HG02759 (cell line): Measurements from ENCODE around the gene GLI3.

Source experiments
- ATAC-seq: cut with Tn5 transposase; IDR thresholded peaks from one replicate; pipeline ENCODE4 v1.9.1; 2021; ENCODE audit warnings: mild to moderate bottlenecking, moderate library complexity; ENCODE audit not compliant: unreplicated experiment

Gene GLI3

DNA sequence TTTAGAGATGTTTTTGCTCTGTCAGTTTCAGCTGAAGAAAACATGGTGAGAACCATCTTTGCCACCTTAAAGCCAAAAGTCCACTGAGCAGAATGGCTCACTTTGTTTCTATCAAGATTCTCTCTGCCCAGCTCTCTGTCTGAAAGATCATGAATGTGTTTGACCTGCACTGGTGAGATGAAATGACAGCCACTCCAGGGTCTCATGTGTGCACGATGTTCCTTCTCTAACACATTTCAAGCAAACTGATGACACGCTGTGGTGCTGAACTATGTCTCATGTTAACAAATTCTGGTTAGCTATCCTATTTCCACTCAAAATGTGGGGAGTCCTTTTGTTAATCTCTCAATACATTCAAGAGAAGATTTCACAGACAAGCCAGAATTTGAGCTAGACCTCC lies 260.6 kb downstream of the GLI3 start:
- ATAC-seq, result no peak

DNA sequence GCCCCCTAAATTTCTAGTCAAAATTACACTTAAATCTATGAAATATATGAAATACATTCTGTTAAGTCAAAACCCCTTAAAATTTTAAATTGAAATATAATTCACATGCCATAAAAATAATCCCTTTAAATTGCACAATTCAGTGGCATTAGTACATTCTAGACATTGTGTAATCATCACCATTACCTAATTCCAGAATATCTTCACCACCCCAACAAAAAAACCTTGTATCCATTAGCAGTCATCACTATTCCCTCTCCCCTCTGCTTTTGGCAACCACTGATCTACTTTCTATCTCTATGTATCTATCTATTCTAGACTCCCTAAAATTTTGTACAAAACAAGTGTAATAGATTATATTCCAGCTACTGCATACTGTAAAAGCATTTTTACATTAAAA lies 261.2 kb downstream of the GLI3 start:
- ATAC-seq, result no peak

DNA sequence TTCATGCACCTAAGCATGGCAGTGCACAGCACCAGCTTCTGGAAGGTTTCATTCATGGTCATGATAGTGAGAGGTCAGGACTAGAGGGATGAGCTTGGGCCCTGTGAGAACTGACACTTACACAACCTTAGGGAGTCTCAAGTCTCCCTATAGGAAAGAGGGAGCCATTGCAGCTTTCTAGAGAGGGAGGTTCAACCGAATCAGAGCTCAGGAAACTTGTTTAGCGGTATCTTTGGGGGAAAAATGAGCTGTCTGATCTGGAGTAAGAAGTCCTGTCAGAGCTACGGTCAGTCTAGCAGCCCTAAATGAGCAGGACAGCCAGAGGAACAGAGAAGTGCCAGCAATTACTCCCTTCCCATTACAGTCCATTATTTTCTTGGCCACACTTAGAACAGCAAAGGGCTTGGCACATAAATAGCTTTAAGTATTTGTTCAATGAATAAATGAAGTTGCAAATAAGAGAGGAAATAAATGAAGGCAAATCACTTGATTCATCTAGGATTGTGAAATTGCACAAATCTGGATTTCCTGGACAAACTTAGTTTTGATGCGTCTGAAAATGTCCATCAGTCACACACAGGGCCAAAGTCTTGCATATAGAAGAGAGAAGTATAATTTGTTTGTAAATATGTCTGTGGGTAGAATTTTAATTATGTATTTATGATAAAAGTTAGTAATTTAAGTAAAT lies 262.0 kb downstream of the GLI3 start:
- ATAC-seq, result no peak

DNA sequence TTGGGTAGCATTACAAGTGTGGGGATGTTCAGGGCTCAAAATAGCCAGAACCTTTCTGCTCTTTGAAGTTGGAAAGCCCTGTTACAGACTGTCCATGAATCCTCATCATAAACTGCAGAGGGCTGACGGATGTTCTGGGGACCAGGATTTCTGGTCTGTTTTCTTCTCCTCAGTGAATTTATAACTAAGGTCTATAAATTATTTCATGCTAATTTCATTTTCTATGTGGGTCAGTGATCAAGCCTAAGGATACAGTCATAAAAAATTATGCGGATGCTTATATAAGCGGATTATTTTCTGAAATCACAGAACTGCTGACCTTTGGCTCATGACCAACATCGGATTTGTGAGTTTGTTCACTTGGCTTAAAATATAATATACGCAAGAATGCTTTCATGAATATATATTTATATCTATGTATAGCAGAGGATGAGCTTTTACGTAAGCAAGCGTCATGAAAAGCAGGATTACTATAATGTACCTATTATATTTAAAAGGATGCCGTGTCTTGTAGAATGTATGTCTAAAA lies 263.7 kb downstream of the GLI3 start:
- no peak for ATAC-seq

DNA sequence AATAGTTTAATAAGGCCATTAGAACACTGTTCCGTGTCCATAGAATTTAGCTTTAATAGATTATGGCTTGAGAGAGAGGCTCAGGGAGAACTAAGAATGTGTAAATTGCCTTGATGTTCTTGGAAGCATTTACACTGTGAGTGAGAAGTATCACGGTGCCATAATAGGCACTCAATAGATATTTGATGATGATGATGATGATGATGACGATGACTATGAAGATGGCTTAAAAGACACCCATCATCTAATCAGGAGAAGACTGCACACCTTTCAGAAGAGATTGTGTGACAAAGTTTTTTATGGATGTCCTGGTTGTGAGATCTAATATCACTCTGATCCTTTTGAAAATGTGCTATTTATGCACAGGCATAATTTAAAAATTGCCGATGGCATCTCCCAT lies 264.2 kb downstream of the GLI3 start:
- ATAC-seq, result no peak

DNA sequence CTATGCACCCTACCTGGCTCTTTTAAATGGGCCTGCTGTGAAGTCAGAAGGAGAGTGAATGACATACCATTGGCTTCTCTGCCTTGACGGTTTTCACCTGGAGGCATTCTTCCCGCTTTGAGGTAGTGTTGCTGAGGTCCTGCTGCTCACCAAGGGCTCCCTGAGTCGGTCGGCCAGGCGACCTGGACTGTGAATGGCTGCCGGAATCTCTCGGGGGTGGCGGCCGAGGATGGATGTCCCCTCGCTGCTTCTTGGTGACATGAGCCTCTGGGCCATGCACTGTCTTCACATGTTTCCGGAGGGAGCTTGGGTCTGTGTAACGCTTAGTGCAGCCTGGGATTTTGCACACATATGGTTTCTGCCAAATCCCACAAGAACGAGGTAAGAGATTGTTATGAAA lies 264.7 kb downstream of the GLI3 start:
- ATAC-seq, result no peak

DNA sequence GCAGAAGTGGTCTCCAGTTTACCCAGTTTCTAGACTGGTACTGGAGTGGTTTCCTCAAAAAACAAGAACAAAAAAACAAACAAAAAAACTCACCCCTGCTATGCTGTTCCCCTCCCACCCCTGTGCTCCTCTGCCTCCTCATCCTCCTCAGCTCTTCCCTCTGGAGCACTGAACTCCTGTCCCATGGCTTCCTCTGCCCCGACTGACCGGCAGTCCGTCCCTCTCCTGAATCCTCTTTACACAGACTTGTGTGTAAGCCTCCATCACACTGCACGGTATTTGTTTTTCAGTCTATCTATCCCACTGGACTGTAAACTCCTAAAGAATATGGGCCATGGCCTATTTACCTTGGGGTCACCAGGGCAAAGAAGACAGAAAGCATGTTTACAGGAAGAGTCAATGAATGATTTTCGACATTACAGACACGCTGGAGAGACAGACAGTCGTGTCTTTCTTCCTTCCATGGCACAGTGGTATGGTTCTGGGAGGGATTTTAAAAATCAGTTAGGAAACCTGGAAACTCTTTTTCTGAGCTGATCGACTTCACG lies 265.3 kb downstream of the GLI3 start:
- no peak for ATAC-seq

DNA sequence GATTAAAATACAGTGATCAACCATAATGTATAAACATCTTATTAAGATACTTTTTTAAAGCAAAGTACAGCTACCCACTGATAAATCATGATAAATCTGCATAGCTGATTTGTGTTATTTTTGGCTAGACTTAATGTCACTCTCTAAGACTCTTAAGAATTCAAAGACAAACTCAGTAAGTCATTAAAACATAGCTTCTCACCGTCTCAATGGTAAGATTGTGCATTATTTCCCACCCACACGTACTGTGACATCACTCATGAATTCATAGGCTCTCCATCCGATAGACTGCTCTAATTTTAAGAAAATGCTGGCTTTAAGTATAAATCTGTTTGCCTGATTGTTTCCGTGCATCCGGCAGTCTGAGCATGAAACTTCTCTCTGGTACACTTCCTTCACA lies 266.1 kb downstream of the GLI3 start:
- no peak for ATAC-seq

DNA sequence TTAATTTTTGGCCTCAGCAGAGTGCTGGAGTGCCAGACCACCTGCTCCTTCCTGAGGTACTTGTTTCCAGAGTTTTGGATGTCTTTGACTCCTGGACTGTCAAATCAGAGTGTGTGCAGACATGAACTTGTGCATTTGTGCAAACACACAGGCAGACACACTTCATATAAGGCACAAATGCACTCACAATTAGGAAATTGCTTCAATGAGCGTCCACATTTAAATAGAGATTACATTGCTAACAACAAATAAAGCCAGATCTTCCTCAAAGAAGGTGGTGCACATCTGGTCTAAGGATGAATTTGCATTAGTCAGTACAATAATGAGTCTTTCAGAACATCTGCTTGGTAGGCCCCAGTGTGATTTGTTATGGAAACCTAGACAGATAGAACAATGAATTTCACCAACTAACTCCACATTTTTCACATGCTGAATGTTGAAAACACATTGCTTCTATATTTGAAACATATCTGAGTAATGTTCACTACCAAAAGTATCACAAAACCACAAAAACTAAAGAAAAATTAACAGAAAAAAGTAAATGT lies 267.4 kb downstream of the GLI3 start:
- no peak for ATAC-seq

DNA sequence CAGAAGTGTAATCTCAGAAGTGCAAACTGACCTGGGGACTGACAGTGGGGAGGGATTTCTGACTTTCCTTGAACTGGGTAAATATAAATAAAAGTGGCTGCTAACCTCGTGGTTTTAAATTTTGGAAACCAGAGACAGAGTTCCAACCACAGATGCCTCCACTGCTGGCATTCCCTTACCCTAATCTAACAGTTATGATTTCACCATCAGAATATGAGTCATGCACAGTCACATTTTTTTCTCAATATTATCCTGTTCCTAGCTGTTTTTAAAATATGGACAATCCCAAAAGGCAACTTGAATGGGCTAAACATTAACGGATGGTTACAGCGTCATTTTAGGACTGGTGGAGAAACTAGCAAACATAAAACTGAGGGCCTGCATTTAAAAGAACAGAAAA lies 269.9 kb downstream of the GLI3 start:
- ATAC-seq, result no peak

DNA sequence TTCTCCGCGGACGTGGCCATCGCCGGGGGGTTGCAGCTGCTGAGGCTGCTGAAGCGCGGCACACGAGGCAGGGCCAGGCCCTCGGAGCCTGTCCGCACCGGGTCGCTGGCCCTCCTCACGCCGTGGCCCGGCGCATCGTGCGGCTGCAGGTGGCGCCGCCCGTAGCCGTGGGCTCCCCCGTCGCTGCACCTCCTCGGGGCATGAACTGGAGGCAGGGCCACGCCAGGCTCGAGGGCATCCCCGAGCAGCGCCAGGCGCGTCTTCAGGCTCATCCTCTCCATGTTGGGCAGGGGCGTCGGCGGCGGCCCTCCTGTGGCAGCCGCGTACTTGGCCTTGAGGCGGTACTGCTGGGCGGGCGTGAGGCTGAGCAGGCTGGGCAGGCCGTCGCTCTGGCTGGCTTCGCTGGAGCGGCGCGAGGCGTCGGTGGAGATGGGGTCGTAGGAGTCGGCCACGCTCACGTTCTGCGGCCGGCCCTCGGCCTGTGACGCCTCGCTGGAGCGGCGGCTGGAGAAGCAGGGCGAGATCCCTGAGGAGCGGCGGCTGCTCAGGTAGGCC lies 271.0 kb downstream of the GLI3 start:
- no peak for ATAC-seq

DNA sequence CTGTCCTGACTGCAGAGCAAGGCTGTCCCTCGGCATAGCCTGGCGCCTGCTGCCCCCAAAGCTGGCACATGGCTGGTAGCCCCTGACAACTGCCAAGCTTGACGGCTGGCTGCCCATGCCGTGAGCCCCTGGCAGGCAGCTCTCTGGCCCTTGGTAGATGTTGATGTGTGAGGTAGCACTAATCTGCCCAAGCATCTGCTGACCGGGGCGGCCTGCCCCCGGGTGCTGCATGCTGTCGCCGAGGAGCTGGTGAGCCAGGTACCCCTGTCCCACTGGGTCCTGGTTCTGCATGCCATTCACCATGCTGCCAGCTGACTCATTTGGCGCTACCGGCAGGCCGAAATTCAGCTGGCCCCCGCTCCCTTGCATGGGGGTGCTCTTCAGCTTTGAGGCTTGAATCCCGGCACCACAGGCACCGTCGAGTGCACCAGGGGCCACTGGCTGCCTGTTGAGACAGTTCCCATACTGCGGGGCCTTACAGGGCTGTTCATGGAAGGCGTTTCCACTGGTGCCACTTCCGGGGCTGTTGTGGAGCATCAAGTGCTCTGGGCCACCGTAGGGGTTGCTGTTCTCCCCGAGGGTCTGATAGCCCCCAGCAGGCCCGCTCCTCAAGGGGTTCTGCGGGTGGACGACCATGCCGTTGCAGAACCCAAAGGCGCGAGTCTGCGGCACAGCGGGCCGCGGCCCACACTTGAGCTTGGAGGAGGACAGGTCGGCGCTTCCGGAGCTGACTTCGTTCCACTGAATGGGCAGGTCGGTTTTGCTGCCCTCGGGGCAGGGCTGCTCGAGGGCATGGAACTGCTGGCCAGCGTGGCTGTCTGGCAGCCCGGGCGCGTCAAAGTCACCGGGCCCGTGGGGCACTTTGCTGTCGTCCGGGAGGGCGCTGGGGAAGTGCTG lies 271.9 kb downstream of the GLI3 start:
- ATAC-seq, result no peak

DNA sequence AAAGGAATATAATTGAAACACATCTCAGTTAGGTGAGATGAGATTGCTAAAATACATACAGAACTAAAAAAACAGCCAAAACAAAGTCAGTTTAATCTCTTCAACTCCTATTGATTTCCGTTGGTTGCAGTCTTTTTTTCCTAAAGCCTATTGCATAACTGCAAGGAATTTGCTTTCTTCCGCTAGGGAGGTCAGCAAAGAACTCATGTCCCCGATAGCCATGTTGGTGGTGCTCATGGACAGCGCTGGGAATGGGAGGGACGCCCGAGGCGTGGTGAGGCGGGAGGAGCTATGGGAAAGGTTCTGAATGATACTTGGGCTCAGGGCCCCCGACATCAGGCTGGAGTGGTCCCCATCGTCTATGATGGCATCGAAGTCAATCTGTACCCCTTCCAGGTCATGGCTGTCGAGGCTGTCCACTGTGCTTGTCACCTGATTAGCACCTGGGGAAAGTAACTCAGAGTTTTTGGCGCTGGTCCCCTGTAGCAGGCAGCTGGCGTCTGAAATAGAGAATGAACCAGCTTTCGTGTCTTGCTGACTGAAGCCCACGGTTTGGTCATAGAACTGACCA lies 272.7 kb downstream of the GLI3 start:
- no peak for ATAC-seq

DNA sequence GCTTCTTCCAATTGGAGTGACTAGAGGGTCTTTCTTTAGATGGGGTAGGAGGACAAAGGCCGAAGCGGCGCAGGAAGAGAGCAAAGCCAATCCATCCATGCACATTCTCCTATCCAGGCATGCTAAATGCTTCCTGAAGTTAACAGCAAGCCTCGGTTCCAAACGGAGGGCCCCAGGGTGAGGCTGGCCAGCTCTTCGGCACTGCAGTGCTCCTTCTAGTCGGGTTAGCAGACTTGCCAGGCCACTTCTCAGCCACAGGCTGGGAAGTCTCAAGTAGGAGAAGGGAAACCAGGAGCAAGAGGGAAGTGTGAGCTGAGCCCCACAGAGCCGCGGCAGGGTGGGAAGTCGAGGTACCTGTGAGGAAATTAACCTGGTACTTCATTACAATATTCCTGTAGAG lies 280.3 kb downstream of the GLI3 start:
- ATAC-seq, result no peak

DNA sequence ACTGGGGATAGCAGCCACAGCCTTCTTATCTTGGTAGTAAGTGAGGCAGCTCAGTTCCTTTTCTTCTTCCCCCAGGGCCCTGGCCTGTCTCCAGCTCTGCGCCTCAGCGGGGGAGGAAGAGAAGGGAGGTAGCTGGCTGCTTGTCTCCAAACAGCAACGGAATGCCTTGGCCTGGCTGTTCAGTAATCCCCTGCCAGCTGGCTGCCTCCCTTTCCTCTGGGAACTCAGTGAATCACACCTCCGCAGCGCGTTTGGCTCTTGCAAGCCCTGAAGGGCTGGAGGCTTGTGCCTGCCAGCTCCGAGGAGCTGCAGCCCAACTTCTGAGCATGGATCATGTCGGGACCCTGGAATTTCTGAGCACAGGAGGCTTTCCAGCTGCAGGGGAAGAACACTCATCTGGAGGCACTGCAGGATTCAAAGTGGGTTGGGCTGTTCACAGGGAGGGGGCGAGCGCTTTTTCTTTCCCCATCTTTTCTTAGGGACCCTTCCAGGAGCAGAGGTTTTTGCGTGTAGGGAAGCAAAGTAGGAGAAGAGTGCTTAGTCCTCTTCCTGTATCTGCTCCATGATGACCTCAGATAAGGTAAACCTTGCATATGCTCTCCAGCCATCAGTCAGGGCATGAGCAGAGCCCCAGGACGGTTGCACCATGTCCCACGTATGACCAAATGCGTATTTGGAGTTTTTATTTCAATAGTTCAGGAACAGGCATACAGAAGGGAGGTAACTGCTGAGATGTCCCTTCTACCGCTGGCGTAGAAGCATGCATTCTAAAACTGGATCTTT lies 280.9 kb downstream of the GLI3 start:
- no peak for ATAC-seq

DNA sequence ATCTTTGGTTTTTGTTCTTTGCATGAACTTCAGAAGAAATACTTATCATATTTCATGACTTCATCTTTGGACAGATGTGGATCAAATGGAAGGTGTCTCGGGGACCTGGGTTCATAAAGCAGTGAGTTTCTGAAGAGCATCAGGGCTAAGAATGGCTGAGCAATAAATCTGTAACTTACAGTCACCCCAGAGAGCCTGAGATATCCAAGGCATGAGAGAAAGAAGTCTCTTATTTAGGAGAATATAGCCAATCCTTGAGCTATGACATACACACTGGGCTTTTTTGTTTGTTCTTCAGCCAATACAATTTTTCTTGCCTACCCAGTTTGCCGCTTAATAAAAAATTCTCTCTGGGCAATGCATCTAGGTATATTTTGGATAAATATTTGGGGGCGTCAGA lies 281.6 kb downstream of the GLI3 start:
- ATAC-seq, result no peak

DNA sequence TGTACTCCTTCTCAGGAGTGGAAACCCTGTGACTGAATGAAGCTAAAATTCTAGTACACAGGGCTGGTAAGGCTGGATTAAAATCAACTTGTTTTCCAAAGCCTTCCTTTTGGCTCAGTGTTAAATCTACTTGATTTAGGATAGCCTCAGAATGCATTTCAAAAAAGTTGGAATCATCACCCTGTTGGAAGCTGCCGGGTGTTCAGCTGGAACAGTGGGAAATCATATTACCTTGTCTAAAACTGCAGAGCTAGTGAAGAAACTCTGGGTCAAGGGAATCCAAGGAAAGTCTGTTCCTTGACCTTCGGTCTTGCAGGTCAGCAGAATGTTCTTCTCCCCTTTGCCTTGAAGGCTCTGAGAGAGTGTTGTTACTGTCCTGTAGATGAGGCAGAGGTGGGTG lies 282.0 kb downstream of the GLI3 start:
- no peak for ATAC-seq

DNA sequence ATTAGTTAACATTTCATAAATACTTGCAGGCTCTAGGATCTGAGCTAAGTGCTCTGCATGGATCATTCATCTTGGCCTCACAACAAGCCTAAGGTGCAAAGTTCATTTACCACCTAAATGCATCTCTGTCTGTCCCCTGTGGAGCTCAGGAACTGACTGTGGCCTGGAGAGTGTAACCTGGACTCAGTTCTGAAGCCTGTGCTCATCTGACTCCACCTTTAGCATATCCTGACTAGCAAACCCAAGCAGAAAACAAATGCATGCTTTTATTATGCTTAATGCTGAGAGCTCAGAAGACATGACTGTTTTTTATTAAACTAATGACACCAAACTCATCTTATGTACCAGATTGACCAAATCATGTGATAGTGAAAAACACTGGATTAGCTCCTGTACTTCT lies 288.5 kb downstream of the GLI3 start:
- no peak for ATAC-seq

DNA sequence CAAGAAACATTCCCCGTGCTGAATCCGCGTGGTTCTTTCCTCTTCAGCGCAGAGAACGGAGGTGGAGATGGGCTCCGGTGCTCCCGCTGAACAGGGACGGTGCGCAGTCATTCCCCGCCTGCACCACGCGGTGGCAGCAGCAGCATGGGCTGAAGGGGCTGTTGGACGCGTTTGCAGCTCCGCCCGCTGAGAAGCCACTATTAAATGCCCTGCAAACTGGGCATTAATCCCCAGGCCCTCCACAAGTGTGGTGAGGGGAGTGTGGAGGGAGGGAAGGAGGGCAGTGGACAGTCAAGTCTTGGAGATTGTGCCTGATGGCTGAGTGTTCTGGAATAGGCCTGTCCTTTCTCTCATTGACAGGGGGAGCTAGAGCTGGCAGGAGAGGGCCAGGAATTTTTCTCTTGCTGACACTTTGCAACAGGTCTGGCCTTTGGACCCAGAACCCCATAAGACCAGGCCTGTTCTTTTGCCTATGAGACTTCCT lies 293.9 kb downstream of the GLI3 start:
- peak; percentile 92 for ATAC-seq

DNA sequence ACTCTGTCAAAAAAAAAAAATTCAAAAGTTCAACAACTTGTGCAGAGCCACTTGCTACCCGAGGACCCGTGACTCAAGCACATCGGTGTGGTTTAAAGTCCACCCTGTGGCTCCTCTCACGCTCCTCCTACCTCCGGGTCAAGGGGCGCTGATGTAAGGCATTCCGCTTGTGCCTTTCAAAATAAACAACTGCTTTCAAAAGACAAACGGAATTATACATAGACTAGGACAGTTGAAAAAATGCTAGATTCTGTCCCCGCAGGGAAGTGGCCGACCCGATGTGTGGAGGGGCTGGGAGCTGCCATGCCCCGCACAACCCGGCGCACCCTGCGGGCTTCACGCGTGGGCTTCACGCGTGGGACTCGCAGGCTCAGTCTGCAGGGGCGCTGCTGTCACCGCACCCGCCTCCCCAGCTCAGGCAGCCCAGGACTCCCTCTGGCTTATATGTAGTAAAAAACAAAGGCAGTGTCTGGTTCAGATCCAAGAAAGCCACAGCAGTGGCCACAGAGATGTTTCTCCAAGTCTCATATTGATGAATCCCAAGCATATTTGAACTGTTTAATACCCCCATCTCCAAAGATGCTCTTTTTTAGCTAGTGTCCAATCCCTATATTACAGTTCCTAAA lies 294.4 kb downstream of the GLI3 start:
- peak; percentile 15 for ATAC-seq
